ENCODE results near the gene PIK3IP1. TPM values are rescaled to one million over a fixed set of nuclear protein-coding genes. Genes with fewer than 3 reads are reported as not detected.

The PIK3IP1 gene
- total and polyA plus RNA-seq, 2 of the 8 experiments (the other 6 are each of a cell fraction or from before 2014, with no cell fraction given), result 1.00 to 1.3 TPM

- CTCF ChIA-PET (ENCODE audit: partially characterized antibody), result interaction anchor here (0.8 to 3.9 kb wide), 9 partner anchors 10 to 144 kb away, joined by 3 to 26 read pairs (median 4); partner anchors contain the start of gene LIMK2
- H4K91ac ChIP-seq (replicated peaks; ENCODE audit: insufficient read length, low read length), result no peak overlapping the region
- no peak overlapping the region for H4K8ac ChIP-seq (ENCODE audit: extremely low read depth, insufficient read depth, low read length)
- H3K14ac ChIP-seq (ENCODE audit: insufficient read length), result no peak overlapping the region
- peaks cover 2% of the 10 kb centered on the region; the same call in 1 of the 2 replicates for H3K79me1 ChIP-seq (ENCODE audit: low read depth, low read length)
- no peak overlapping the region for H4K5ac ChIP-seq (ENCODE audit: insufficient read length, low read depth, low read length)
- POLR2A ChIA-PET (ENCODE audit: partially characterized antibody), result interaction anchor here (1.1 to 2.1 kb wide), 6 partner anchors 21 to 98 kb away, joined by 3 to 7 read pairs (median 4); partner anchors contain the start of gene LIMK2
- H3K18ac ChIP-seq (ENCODE audit: extremely low read depth, low read length), result no peak overlapping the region
- peaks cover 0 to 6% of the 10 kb centered on the region in 2 experiments for H4K20me1 ChIP-seq (replicated peaks in 1 of 2; ENCODE audit: control insufficient read depth in 1 of 2, insufficient read depth in 2 of 2, low read length in 2 of 2)
- no peak overlapping the region for H2BK15ac ChIP-seq (ENCODE audit: low read length)
- H3K9ac ChIP-seq (replicated peaks in 1 of 4; ENCODE audit: extremely low read depth in 1 of 4, low read depth in 3 of 4, low read length in 3 of 4), result no peak overlapping the region
- no peak overlapping the region; a peak in 1 of 4 replicates for H3K4me2 ChIP-seq (ENCODE audit: insufficient read depth in 1 of 2, low read depth in 2 of 2, low read length in 2 of 2)
- no peak for FAIRE-seq
- H2BK120ac ChIP-seq (replicated peaks; ENCODE audit: low read depth, low read length), result no peak overlapping the region
- no peak overlapping the region for H2BK12ac ChIP-seq (ENCODE audit: low read depth, low read length)
- H3K9me3 ChIP-seq (ENCODE audit: insufficient read depth in 2 of 2, low read depth in 1 of 2, low read length in 1 of 2), result no peaks in the 10 kb centered on the region
- peaks cover 5 to 15% (median 6%) of the 10 kb centered on the region in 4 experiments for H3K4me1 ChIP-seq (replicated peaks in 1 of 4; ENCODE audit: control insufficient read depth in 3 of 4, insufficient read depth in 4 of 4, low read length in 3 of 4)
- no peak for DNase-seq (ENCODE audit: low read depth in 1 of 2, low spot score in 2 of 2)
- no peak overlapping the region for H2AFZ ChIP-seq (ENCODE audit: low read length)
- no peak for TF ChIP-seq SIN3A (conservative IDR thresholded peaks at IDR 0.05 in 1 of 2, IDR thresholded peaks at IDR 0.05 in 1 of 2; ENCODE audit: low read depth in 1 of 2, low read length in 2 of 2)
- no peak for TF ChIP-seq CEBPB (IDR thresholded peaks at IDR 0.05; ENCODE audit: low read depth, low read length)
- no peak for TF ChIP-seq EGR1 (IDR thresholded peaks at IDR 0.05; ENCODE audit: borderline replicate concordance, low read depth, low read length)
- TF ChIP-seq E2F6 (IDR thresholded peaks at IDR 0.05), result no peak
- TF ChIP-seq SUZ12 (IDR thresholded peaks at IDR 0.05; ENCODE audit: low read length), result no peak
- no peak for TF ChIP-seq JUND (IDR thresholded peaks at IDR 0.05; ENCODE audit: low read length)
- no peak overlapping the region for H3K23ac ChIP-seq (ENCODE audit: insufficient read length)
- H3K36me3 ChIP-seq (ENCODE audit: control insufficient read depth in 2 of 4, insufficient read depth in 4 of 4, low read length in 3 of 4), result no peaks in the 10 kb centered on the region
- no peaks in the 10 kb centered on the region for H3K79me2 ChIP-seq (ENCODE audit: control insufficient read depth in 1 of 2, insufficient read depth in 2 of 2, low read length in 2 of 2)
- H3K56ac ChIP-seq (replicated peaks; ENCODE audit: insufficient read length, low read depth, low read length), result no peak overlapping the region
- no peak overlapping the region for H3K4me3 ChIP-seq (ENCODE audit: extremely low read depth in 1 of 4, insufficient read depth in 2 of 4, low read depth in 3 of 4, low read length in 4 of 4)
- H3K27me3 ChIP-seq (replicated peaks in 1 of 4; ENCODE audit: control insufficient read depth in 3 of 4, extremely low read depth in 1 of 4, insufficient read depth in 3 of 4, low read length in 3 of 4), result no peaks in the 10 kb centered on the region
- no peak overlapping the region for H3K4ac ChIP-seq (replicated peaks; ENCODE audit: insufficient read length, low read depth, low read length)
- H2BK5ac ChIP-seq (ENCODE audit: low read depth, low read length), result no peak overlapping the region
- H3K23me2 ChIP-seq (ENCODE audit: low read depth, low read length), result no peaks in the 10 kb centered on the region
- 87% methylated on average over 9 of the region's 9 CpGs; no CpG with 5 or more reads in 1 of the 2 experiments for WGBS, 2 experiments (ENCODE audit: extremely low coverage in 1 of 2, insufficient coverage in 1 of 2, insufficient read length in 1 of 2, insufficient replicate concordance in 2 of 2, low coverage in 1 of 2, low lambda C conversion rate in 2 of 2, missing lambda C conversion rate in 1 of 2)
- no peak overlapping the region for H2BK20ac ChIP-seq (ENCODE audit: low read length)
- H2AK5ac ChIP-seq (ENCODE audit: low read depth, low read length), result no peak overlapping the region
- H3K27ac ChIP-seq (ENCODE audit: low read depth, low read length), result no peak overlapping the region
Observed at GRCh38 chr22:31248965-31249958, 43.0 kb downstream of the PIK3IP1 start.
